Fibroblast of the aortic adventitia (primary cell): ENCODE data around the gene PCDHB1. TPM values are rescaled to one million over a fixed set of nuclear protein-coding genes. Genes with fewer than 3 reads are reported as not detected.
A peak's percentile ranks its signal among the peaks of the same experiment; 100 is the strongest.
"Not testable (repeated sequence)": the region's sequence is repeated elsewhere in the genome, so short reads cannot be mapped to it uniquely, and the experiment has no call there.

Experiments
- DNase-seq: peaks from one replicate; pipeline ENCODE4 v3.0.0-alpha.2; 2010; ENCODE audit warnings: low read depth
- H3K4me3 ChIP-seq: 2 replicates; pipeline ENCODE4 v1.5.1; 2011; ENCODE audit warnings: low read depth, mild to moderate bottlenecking, control low read depth, low read length, moderate library complexity
- CTCF ChIP-seq: IDR thresholded peaks from 2 replicates; pipeline ENCODE4 v1.5.1; 2011; ENCODE audit warnings: mild to moderate bottlenecking, low read length, control low read depth, inconsistent platforms; ENCODE audit not compliant: insufficient read depth
- total RNA-seq: library from RNA; depleted of rRNA; stranded (reverse); fragments of >200 nt; gene quantifications from 2 replicates; pipeline ENCODE4 v1.2.3, GENCODE V29; 2012; ENCODE audit warnings: low replicate concordance

PCDHB1 gene
- total RNA-seq, 1 donor: not detected

- H3K4me3 ChIP-seq: no peak overlapping the region
- no peak for DNase-seq
- TF ChIP-seq CTCF: no peak
Observed at GRCh38 chr5:141082228-141082627, 31.1 kb downstream of the PCDHB1 start.

GRCh38 chr5:141084487-141084989 is 33.4 kb downstream of the PCDHB1 start:
- H3K4me3 ChIP-seq: peak overlapping the region; percentile 43
- peak; percentile 31 for TF ChIP-seq CTCF
- DNase-seq: peak; percentile 30

GRCh38 chr5:141094481-141095262 is 43.5 kb downstream of the PCDHB1 start, which contains the start of gene PCDHB2:
Gene PCDHB2, plus strand, starts transcription at chr5:141094615. Its CDS starts 176 bp downstream, at chr5:141094791.
- DNase-seq: peak; percentile 16
- TF ChIP-seq CTCF: no peak
- peak within 1 kb of the TSS; percentile 10 for H3K4me3 ChIP-seq

GRCh38 chr5:141095263-141095641 is 44.1 kb downstream of the PCDHB1 start:
- DNase-seq: no peak
- no peak for TF ChIP-seq CTCF
- H3K4me3 ChIP-seq: no peak overlapping the region

- not testable (repeated sequence) for H3K4me3 ChIP-seq, DNase-seq
Observed at GRCh38 chr5:141096181-141096580, 45.0 kb downstream of the PCDHB1 start.

- not testable (repeated sequence) for H3K4me3 ChIP-seq, DNase-seq
Observed at GRCh38 chr5:141096586-141096985, 45.4 kb downstream of the PCDHB1 start.

GRCh38 chr5:141100243-141100805 is 49.1 kb downstream of the PCDHB1 start, which contains the start of gene PCDHB3:
Gene PCDHB3, plus strand, starts transcription at chr5:141100473. Its CDS starts 177 bp downstream, at chr5:141100650.
- no peak within 1 kb of the TSS for H3K4me3 ChIP-seq
- TF ChIP-seq CTCF: no peak
- DNase-seq: peak; percentile 15
